A673 (cell line): ENCODE measurements around the gene MOB3A. TPM values are rescaled to one million over a fixed set of nuclear protein-coding genes. Genes with fewer than 3 reads are reported as not detected.
"Not testable (repeated sequence)": the region's sequence is repeated elsewhere in the genome, so short reads cannot be mapped to it uniquely, and the experiment has no call there.

Experiments used
- BruUV-seq: library from RNA; stranded (reverse); fragments of 400-500 nt; replicated peaks from 2 replicates; lab custom pipeline; 2021; lab: Mats Ljungman, UMichigan
- CTCF ChIA-PET: fragments of 300-600 bp; sonication (Branson Sonifier 250); formaldehyde crosslinking; loops from one replicate; lab custom pipeline; 2022; ENCODE audit warnings: antibody characterized with exemption; lab: Charles Lee
- POLR2A ChIA-PET: fragments of 300-600 bp; sonication (Branson Sonifier 250); formaldehyde crosslinking; loops from one replicate; lab custom pipeline; 2022; ENCODE audit warnings: antibody characterized with exemption; ENCODE audit not compliant: low non-redundant PET; lab: Charles Lee
- DNase-seq: peaks from one replicate; pipeline ENCODE4 v3.0.0-alpha.2; 2015; ENCODE audit warnings: low spot score
- H3K27ac ChIP-seq: fragments of 200-600 bp; sonication (generic); 2 replicates; pipeline ENCODE4 v1.5.1; 2016; ENCODE audit warnings: mixed run types, low read depth, mild to moderate bottlenecking, mixed read lengths, antibody characterized with exemption, low read length; ENCODE audit not compliant: poor library complexity, severe bottlenecking
- H3K27me3 ChIP-seq: fragments of 200-600 bp; sonication (generic); replicated peaks from 2 replicates; pipeline ENCODE4 v1.6.1; 2017; ENCODE audit warnings: mixed run types, low read depth, mild to moderate bottlenecking, mixed read lengths, antibody characterized with exemption, low read length; ENCODE audit not compliant: insufficient read depth, poor library complexity
- H3K36me3 ChIP-seq: fragments of 200-600 bp; sonication (generic); 2 replicates; pipeline ENCODE4 v1.6.1; 2016; ENCODE audit warnings: mixed run types, mild to moderate bottlenecking, mixed read lengths, antibody characterized with exemption, low read length; ENCODE audit not compliant: insufficient read depth, poor library complexity, severe bottlenecking
- H3K4me1 ChIP-seq: fragments of 200-600 bp; sonication (generic); 2 replicates; pipeline ENCODE4 v1.6.1; 2017; ENCODE audit warnings: mixed run types, mild to moderate bottlenecking, mixed read lengths, antibody characterized with exemption, low read length; ENCODE audit not compliant: insufficient read depth, poor library complexity, severe bottlenecking
- H3K4me3 ChIP-seq: fragments of 200-600 bp; sonication (generic); 2 replicates; pipeline ENCODE4 v1.5.1; 2016; ENCODE audit warnings: low read depth, mixed run types, mild to moderate bottlenecking, mixed read lengths, low read length; ENCODE audit not compliant: poor library complexity, severe bottlenecking
- H3K9me3 ChIP-seq: fragments of 200-600 bp; sonication (generic); 2 replicates; pipeline ENCODE4 v1.6.1; 2016; ENCODE audit warnings: mixed run types, low read depth, mild to moderate bottlenecking, mixed read lengths, antibody characterized with exemption, low read length; ENCODE audit not compliant: poor library complexity, severe bottlenecking
- CTCF ChIP-seq: fragments of 300-800, 200-600 bp; sonication (generic); conservative IDR thresholded peaks from 2 replicates; pipeline ENCODE4 v1.5.1; 2017; ENCODE audit warnings: low read depth, mild to moderate bottlenecking, antibody characterized with exemption, low read length, moderate library complexity, mixed read lengths
- EZH2 ChIP-seq: fragments of 200-600 bp; sonication (generic); IDR thresholded peaks from 2 replicates; pipeline ENCODE4 v1.6.1; 2017; ENCODE audit warnings: borderline replicate concordance, low read depth, mild to moderate bottlenecking, mixed read lengths, antibody characterized with exemption, low read length; ENCODE audit not compliant: poor library complexity, severe bottlenecking
- intact Hi-C: fragments of 100-400 bp; cut with micrococcal nuclease; formaldehyde crosslinking; loops from one replicate; pipeline ENCODE4 v1.10.0; 2022; ENCODE audit not compliant: unreplicated experiment
- total RNA-seq: library from RNA; stranded (reverse); gene quantifications from 2 replicates; pipeline ENCODE4 v1.2.3, GENCODE V29; 2021

The MOB3A gene
- total RNA-seq, 1 experiment from 2014 or later: 40.7 TPM

DNA sequence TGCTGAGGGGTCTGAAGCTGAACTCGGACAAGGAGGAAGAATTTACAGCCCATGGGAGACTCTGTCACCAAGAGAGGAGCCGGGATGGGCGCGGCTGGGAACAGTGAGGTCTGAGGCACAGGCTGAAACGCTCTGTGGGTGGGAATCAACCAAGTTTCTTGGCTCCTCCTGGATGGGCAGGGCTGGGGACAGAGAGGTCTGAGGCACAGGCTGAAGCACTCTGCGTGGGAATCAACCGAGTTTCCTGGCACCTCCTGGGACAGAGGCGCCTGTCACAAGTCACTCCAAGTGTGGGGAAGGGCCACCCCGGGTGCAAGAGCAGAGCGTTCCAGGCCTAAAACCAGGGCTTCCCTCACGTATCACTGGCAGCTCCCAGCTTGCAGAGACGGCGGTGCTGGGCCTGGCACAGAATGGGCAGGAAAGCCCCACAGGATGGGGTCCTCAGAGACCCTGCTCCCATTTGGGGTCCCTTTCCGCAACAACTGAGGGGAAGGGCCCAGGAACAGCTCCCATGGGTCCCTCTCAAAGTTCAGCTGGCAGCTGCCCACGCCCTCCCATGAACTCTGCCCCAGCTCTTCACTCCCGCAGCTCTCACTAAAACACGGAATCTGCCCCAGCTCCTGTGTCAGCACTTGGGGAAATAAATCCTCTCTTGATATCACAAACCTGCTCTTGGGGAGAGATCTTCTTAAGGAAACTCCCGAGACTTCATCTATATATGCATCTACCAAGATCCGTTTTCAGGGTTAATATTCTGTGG is 36.8 kb upstream of the MOB3A start:
- CTCF ChIA-PET: no interaction called here

DNA sequence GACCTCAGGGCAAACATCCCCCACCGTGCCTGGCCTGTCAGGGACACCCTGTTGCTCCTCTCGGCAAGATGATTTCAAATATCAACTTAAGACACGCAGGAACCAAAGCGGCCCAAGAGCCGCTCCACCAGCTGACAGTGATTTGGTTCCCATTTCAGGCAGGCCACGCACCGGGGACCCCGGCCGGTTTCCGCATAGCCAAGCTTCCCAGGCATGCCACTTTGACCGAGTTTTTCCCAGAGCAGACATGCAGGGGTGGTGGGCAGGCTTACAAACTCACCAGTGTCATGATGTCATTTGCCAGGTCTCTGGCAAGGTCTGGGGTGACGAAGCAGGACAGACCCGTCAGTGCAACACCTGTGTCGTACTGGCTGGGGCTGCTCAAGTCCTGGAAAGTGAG is 36.1 kb upstream of the MOB3A start:
- no peak overlapping the region for H3K4me3 ChIP-seq
- intact Hi-C loops: no loop called here
- POLR2A ChIA-PET: no interaction called here
- DNase-seq: no peak
- peaks cover 14% of the 10 kb centered on the region for H3K4me1 ChIP-seq
- H3K27ac ChIP-seq: no peak overlapping the region
- peaks cover 48% of the 10 kb centered on the region for H3K36me3 ChIP-seq
- H3K27me3 ChIP-seq: no peaks in the 10 kb centered on the region
- BruUV-seq: no TSS peak
- CTCF ChIA-PET: no interaction called here
- no peak for TF ChIP-seq EZH2
- no peak for TF ChIP-seq CTCF
- no peaks in the 10 kb centered on the region for H3K9me3 ChIP-seq

More for the DNA sequence above, 36.8 kb upstream of the MOB3A start:
- intact Hi-C loops: no loop called here
- TF ChIP-seq CTCF (no peak), EZH2 (no peak)
- Histone ChIP-seq H3K4me1 (peaks cover 13% of the 10 kb centered on the region), H3K27ac (no peak overlapping the region), H3K27me3 (no peaks in the 10 kb centered on the region), H3K9me3 (no peaks in the 10 kb centered on the region), H3K4me3 (no peak overlapping the region), H3K36me3 (peaks cover 43% of the 10 kb centered on the region)
- no TSS peak for BruUV-seq
- DNase-seq: no peak
- POLR2A ChIA-PET: no interaction called here

DNA sequence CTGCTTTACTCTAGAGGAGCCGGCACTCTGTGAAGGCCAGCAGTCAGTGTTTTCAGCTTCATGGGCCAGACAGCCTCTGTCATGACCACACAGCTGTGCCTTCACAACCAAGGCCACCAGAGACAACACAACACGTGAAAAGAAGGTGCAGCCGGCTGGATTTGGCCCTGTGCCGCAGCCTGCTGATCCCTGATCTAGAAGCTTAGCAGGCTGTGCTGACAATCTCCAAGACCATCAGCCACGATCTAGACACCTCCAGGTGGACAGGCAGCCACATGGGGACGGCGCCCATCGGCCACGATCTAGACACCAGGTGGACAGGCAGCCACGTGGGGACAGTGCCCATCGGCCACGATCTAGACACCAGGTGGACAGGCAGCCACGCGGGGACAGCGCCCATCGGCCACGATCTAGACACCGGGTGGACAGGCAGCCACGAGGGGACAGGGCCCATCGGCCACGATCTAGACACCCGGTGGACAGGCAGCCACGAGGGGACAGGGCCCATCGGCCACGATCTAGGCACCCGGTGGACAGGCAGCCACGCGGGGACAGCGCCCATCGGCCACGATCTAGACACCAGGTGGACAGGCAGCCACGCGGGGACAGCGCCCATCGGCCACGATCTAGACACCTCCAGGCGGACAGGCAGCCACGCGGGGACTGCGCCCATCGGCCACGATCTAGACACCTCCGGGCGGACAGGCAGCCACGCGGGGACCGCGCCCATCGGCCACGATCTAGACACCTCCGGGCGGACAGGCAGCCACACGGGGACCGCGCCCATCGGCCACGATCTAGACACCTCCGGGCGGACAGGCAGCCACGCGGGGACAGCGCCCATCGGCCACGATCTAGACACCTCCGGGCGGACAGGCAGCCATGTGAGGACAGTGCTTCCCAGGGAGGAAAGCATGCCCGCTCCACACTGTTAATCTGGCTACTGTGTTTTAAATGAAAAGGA is 35.2 kb upstream of the MOB3A start:
- intact Hi-C loops, BruUV-seq, CTCF ChIA-PET, H3K9me3 ChIP-seq, H3K4me3 ChIP-seq, POLR2A ChIA-PET, DNase-seq, H3K27me3 ChIP-seq: not testable (repeated sequence)
- peaks cover 14% of the 10 kb centered on the region for H3K4me1 ChIP-seq
- peak overlapping the region; percentile 76 for H3K27ac ChIP-seq
- peaks cover 44% of the 10 kb centered on the region for H3K36me3 ChIP-seq
